Progenitor cell of endocrine pancreas (in vitro differentiated cells): ENCODE measurements around the gene PPIG. TPM values are rescaled to one million over a fixed set of nuclear protein-coding genes. Genes with fewer than 3 reads are reported as not detected.

Source experiments
- DNase-seq: peaks from one replicate; pipeline ENCODE4 v3.0.0; 2021; ENCODE audit warnings: low spot score; ENCODE audit not compliant: unreplicated experiment
- H3K27ac Mint-ChIP-seq: 2 replicates; pipeline ENCODE4 v1.8.0; 2021; ENCODE audit warnings: mild to moderate bottlenecking, moderate library complexity, mixed read lengths
- H3K27me3 Mint-ChIP-seq: 2 replicates; pipeline ENCODE4 v1.8.0; 2021; ENCODE audit warnings: mixed read lengths
- H3K36me3 Mint-ChIP-seq: 2 replicates; pipeline ENCODE4 v1.8.0; 2022; ENCODE audit warnings: mixed read lengths; ENCODE audit not compliant: insufficient read depth
- H3K4me1 Mint-ChIP-seq: 2 replicates; pipeline ENCODE4 v1.8.0; 2021; ENCODE audit warnings: low read depth, mixed read lengths
- H3K4me3 Mint-ChIP-seq: 2 replicates; pipeline ENCODE4 v1.8.0; 2021; ENCODE audit warnings: low read depth, mild to moderate bottlenecking, moderate library complexity, mixed read lengths
- H3K9me3 Mint-ChIP-seq: 2 replicates; pipeline ENCODE4 v1.8.0; 2021; ENCODE audit warnings: low read depth, mixed read lengths
- CTCF ChIP-seq: fragments of 200-600 bp; sonication (generic); IDR thresholded peaks from one replicate; pipeline ENCODE4 v1.5.0; 2021; ENCODE audit warnings: antibody characterized with exemption, mild to moderate bottlenecking; ENCODE audit not compliant: unreplicated experiment
- total RNA-seq: library from RNA; stranded (reverse); gene quantifications from 2 replicates; pipeline ENCODE4 v1.2.1, GENCODE V29; 2021

PPIG gene
- total RNA-seq, 1 donor from 2014 or later: 62.1 TPM

GRCh38 chr2:169620509-169620908 is 36.4 kb downstream of the PPIG start:
- peaks cover 6% of the 10 kb centered on the region for H3K4me1 Mint-ChIP-seq
- H3K4me3 Mint-ChIP-seq: no peak overlapping the region
- H3K27ac Mint-ChIP-seq: no peak overlapping the region
- H3K27me3 Mint-ChIP-seq: no peaks in the 10 kb centered on the region
- H3K36me3 Mint-ChIP-seq: peaks cover 51% of the 10 kb centered on the region
- DNase-seq: no peak
- no peak for TF ChIP-seq CTCF
- peaks cover 22% of the 10 kb centered on the region for H3K9me3 Mint-ChIP-seq

GRCh38 chr2:169623235-169623634 is 39.1 kb downstream of the PPIG start:
- no peaks in the 10 kb centered on the region for H3K4me1 Mint-ChIP-seq
- peaks cover 26% of the 10 kb centered on the region for H3K36me3 Mint-ChIP-seq
- TF ChIP-seq CTCF: no peak
- no peak overlapping the region for H3K27ac Mint-ChIP-seq
- no peak for DNase-seq
- no peak overlapping the region for H3K4me3 Mint-ChIP-seq
- H3K9me3 Mint-ChIP-seq: peaks cover 7% of the 10 kb centered on the region
- no peaks in the 10 kb centered on the region for H3K27me3 Mint-ChIP-seq

- Mint-ChIP-seq H3K4me1 (no peaks in the 10 kb centered on the region), H3K27ac (no peak overlapping the region), H3K36me3 (peaks cover 10% of the 10 kb centered on the region), H3K27me3 (no peaks in the 10 kb centered on the region), H3K4me3 (no peak overlapping the region), H3K9me3 (no peaks in the 10 kb centered on the region)
- DNase-seq: no peak
- no peak for TF ChIP-seq CTCF
Measured at GRCh38 chr2:169625781-169626180, 41.6 kb downstream of the PPIG start.

- H3K36me3 Mint-ChIP-seq: peaks cover 12% of the 10 kb centered on the region
- DNase-seq: no peak
- no peaks in the 10 kb centered on the region for H3K9me3 Mint-ChIP-seq
Measured at GRCh38 chr2:169636440-169637097, 52.4 kb downstream of the PPIG start.

GRCh38 chr2:169637620-169638019 is 53.5 kb downstream of the PPIG start:
- no peak overlapping the region for H3K27ac Mint-ChIP-seq
- no peak for DNase-seq
- H3K4me1 Mint-ChIP-seq: peaks cover 5% of the 10 kb centered on the region
- H3K36me3 Mint-ChIP-seq: peaks cover 9% of the 10 kb centered on the region
- no peak overlapping the region for H3K4me3 Mint-ChIP-seq
- H3K27me3 Mint-ChIP-seq: no peaks in the 10 kb centered on the region
- no peaks in the 10 kb centered on the region for H3K9me3 Mint-ChIP-seq
- TF ChIP-seq CTCF: no peak

More at GRCh38 chr2:169636440-169637097, 52.4 kb downstream of the PPIG start:
- no peak for TF ChIP-seq CTCF
- Mint-ChIP-seq H3K27ac (no peak overlapping the region), H3K4me1 (peaks cover 4% of the 10 kb centered on the region), H3K4me3 (no peak overlapping the region), H3K27me3 (no peaks in the 10 kb centered on the region)
